WTC11 (cell line): Measurements from ENCODE around the gene MEGF11. TPM values are rescaled to one million over a fixed set of nuclear protein-coding genes. Genes with fewer than 3 reads are reported as not detected.

Experiments
- ATAC-seq: fragments of 200-7000 bp; cut with Tn5 transposase; 2 replicates; pipeline ENCODE4 v1.10.0; 2021; ENCODE audit warnings: mild to moderate bottlenecking, moderate library complexity
- CTCF ChIA-PET: fragments of 300-600 bp; sonication (Branson Sonifier 250); formaldehyde crosslinking; loops from one replicate; lab custom pipeline; 2021; ENCODE audit warnings: antibody characterized with exemption; lab: Charles Lee
- POLR2A ChIA-PET: fragments of 350-600 bp; sonication (Branson Sonifier 250); formaldehyde crosslinking; loops from one replicate; lab custom pipeline; 2021; ENCODE audit warnings: antibody characterized with exemption; lab: Charles Lee
- DNase-seq: peaks from one replicate; pipeline ENCODE4 v3.0.0; 2021; ENCODE audit warnings: low spot score
- H3K27ac Mint-ChIP-seq: 2 replicates; pipeline ENCODE4 v1.8.0; 2021; ENCODE audit warnings: mixed read lengths
- H3K27me3 Mint-ChIP-seq: 2 replicates; pipeline ENCODE4 v1.8.0; 2021; ENCODE audit warnings: low read depth, mild to moderate bottlenecking, moderate library complexity, mixed read lengths
- H3K36me3 Mint-ChIP-seq: 2 replicates; pipeline ENCODE4 v1.8.0; 2021; ENCODE audit warnings: mixed read lengths
- H3K4me1 Mint-ChIP-seq: 2 replicates; pipeline ENCODE4 v1.8.0; 2022; ENCODE audit warnings: mixed read lengths
- H3K4me3 Mint-ChIP-seq: 2 replicates; pipeline ENCODE4 v1.8.0; 2021; ENCODE audit warnings: mild to moderate bottlenecking, moderate library complexity, mixed read lengths
- H3K9me3 Mint-ChIP-seq: 2 replicates; pipeline ENCODE4 v1.8.0; 2021; ENCODE audit warnings: mixed read lengths
- ATF1 ChIP-seq: sonication (generic); formaldehyde crosslinking; IDR thresholded peaks from 2 replicates; pipeline ENCODE4 v1.8.1; 2023; ENCODE audit warnings: mild to moderate bottlenecking, moderate library complexity, missing genetic modification reagents
- CREM ChIP-seq: sonication (generic); formaldehyde crosslinking; IDR thresholded peaks from 2 replicates; pipeline ENCODE4 v1.8.1; 2022; ENCODE audit warnings: mild to moderate bottlenecking, missing genetic modification reagents, moderate library complexity
- EMX1 ChIP-seq: fragments of 250-450 bp; sonication (Bioruptor Pico); IDR thresholded peaks from 2 replicates; pipeline ENCODE4 v1.8.0; 2021; ENCODE audit warnings: mild to moderate bottlenecking
- ETV6 ChIP-seq: sonication (generic); formaldehyde crosslinking; IDR thresholded peaks from 2 replicates; pipeline ENCODE4 v1.8.1; 2022; ENCODE audit warnings: mild to moderate bottlenecking, missing genetic modification reagents
- FOXK1 ChIP-seq: sonication (generic); formaldehyde crosslinking; IDR thresholded peaks from 2 replicates; pipeline ENCODE4 v1.8.0; 2022; ENCODE audit warnings: mild to moderate bottlenecking, moderate library complexity, missing genetic modification reagents
- FOXP1 ChIP-seq: sonication (generic); formaldehyde crosslinking; IDR thresholded peaks from 2 replicates; pipeline ENCODE4 v1.8.0; 2022; ENCODE audit warnings: missing genetic modification reagents, mild to moderate bottlenecking, moderate library complexity, borderline replicate concordance
- MAX ChIP-seq: sonication (generic); formaldehyde crosslinking; IDR thresholded peaks from 2 replicates; pipeline ENCODE4 v1.8.0; 2022; ENCODE audit warnings: mild to moderate bottlenecking, missing genetic modification reagents
- NFYB ChIP-seq: sonication (generic); formaldehyde crosslinking; conservative IDR thresholded peaks from 2 replicates; pipeline ENCODE4 v1.8.0; 2022; ENCODE audit warnings: low read depth, missing genetic modification reagents
- NR1H2 ChIP-seq: sonication (generic); formaldehyde crosslinking; IDR thresholded peaks from 2 replicates; pipeline ENCODE4 v1.9.0; 2021; ENCODE audit warnings: mild to moderate bottlenecking, moderate library complexity, missing genetic modification reagents
- NR3C1 ChIP-seq: sonication (generic); formaldehyde crosslinking; conservative IDR thresholded peaks from 2 replicates; pipeline ENCODE4 v1.8.1; 2023; ENCODE audit warnings: low read depth, mild to moderate bottlenecking, missing genetic modification reagents
- SMAD4 ChIP-seq: sonication (generic); formaldehyde crosslinking; IDR thresholded peaks from 2 replicates; pipeline ENCODE4 v1.8.0; 2022; ENCODE audit warnings: mild to moderate bottlenecking, missing genetic modification reagents
- SP1 ChIP-seq: sonication (generic); formaldehyde crosslinking; conservative IDR thresholded peaks from 2 replicates; pipeline ENCODE4 v1.8.1; 2022; ENCODE audit warnings: missing genetic modification reagents
- TCF7 ChIP-seq: sonication (generic); formaldehyde crosslinking; IDR thresholded peaks from 2 replicates; pipeline ENCODE4 v1.8.0; 2022; ENCODE audit warnings: mild to moderate bottlenecking, low read depth, missing genetic modification reagents, moderate library complexity
- USF1 ChIP-seq: sonication (generic); formaldehyde crosslinking; IDR thresholded peaks from 2 replicates; pipeline ENCODE4 v1.8.0; 2022; ENCODE audit warnings: mild to moderate bottlenecking, missing genetic modification reagents
- ZBTB21 ChIP-seq: sonication (generic); formaldehyde crosslinking; IDR thresholded peaks from 2 replicates; pipeline ENCODE4 v1.8.1; 2023; ENCODE audit warnings: mild to moderate bottlenecking, missing genetic modification reagents, borderline replicate concordance
- ZNF138 ChIP-seq: sonication (generic); formaldehyde crosslinking; conservative IDR thresholded peaks from 2 replicates; pipeline ENCODE4 v1.8.1; 2022; ENCODE audit warnings: mild to moderate bottlenecking, moderate library complexity, missing genetic modification reagents
- ZNF281 ChIP-seq: sonication (generic); formaldehyde crosslinking; IDR thresholded peaks from 2 replicates; pipeline ENCODE4 v1.8.0; 2023; ENCODE audit warnings: mild to moderate bottlenecking, missing genetic modification reagents
- ZNF425 ChIP-seq: fragments of 250-450 bp; sonication (Bioruptor Pico); conservative IDR thresholded peaks from 2 replicates; pipeline ENCODE4 v1.9.0; 2021; ENCODE audit warnings: mild to moderate bottlenecking
- ZNF512 ChIP-seq: sonication (generic); formaldehyde crosslinking; IDR thresholded peaks from 2 replicates; pipeline ENCODE4 v1.8.1; 2022; ENCODE audit warnings: missing genetic modification reagents, borderline replicate concordance
- ZSCAN18 ChIP-seq: fragments of 250-450 bp; sonication (Bioruptor Pico); IDR thresholded peaks from 2 replicates; pipeline ENCODE4 v2.1.2; 2022; ENCODE audit warnings: mild to moderate bottlenecking, moderate library complexity
- total RNA-seq: library from RNA; stranded (reverse); gene quantifications from 3 replicates; pipeline ENCODE4 v1.2.3, GENCODE V29; 2021

Gene MEGF11
- total RNA-seq, 1 experiment from 2014 or later, result 3.3 TPM

GRCh38 chr15:66016199-66016598, 237.4 kb downstream of the MEGF11 start (continued):
- no peak for TF ChIP-seq ZNF281 (CRISPR knock-in tag)
- TF ChIP-seq USF1 (CRISPR knock-in tag), result no peak
- TF ChIP-seq, all 79 proteins: peak for 0

GRCh38 chr15:66014635-66015182, 238.8 kb downstream of the MEGF11 start:
- no peaks in the 10 kb centered on the region for H3K9me3 Mint-ChIP-seq
- no peak for TF ChIP-seq MAX (CRISPR knock-in tag)
- no peak for TF ChIP-seq SMAD4 (CRISPR knock-in tag)
- TF ChIP-seq NR3C1, result no peak
- no peak for TF ChIP-seq ZBTB21 (CRISPR knock-in tag)
- no peak for TF ChIP-seq TCF7
- no peak for TF ChIP-seq CREM (CRISPR knock-in tag)
- TF ChIP-seq SP1 (CRISPR knock-in tag), result no peak
- no peak for TF ChIP-seq ZNF425 (CRISPR knock-in tag)
- no peak for TF ChIP-seq ETV6
- no peak for TF ChIP-seq FOXK1 (CRISPR knock-in tag)
- TF ChIP-seq FOXP1 (CRISPR knock-in tag), result no peak
- TF ChIP-seq NR1H2 (CRISPR knock-in tag), result no peak
- TF ChIP-seq ZNF512 (CRISPR knock-in tag), result no peak
- no peak for TF ChIP-seq ZNF138
- TF ChIP-seq ZSCAN18 (CRISPR knock-in tag), result no peak
- no peak for TF ChIP-seq ATF1 (CRISPR knock-in tag)
- no peak for TF ChIP-seq NFYB (CRISPR knock-in tag)
- TF ChIP-seq EMX1 (CRISPR knock-in tag), result no peak
- no peak overlapping the region for H3K27ac Mint-ChIP-seq
- ChIA-PET POLR2A (no interaction called here), CTCF (no interaction called here)
- no peak for ATAC-seq
- no peaks in the 10 kb centered on the region for H3K27me3 Mint-ChIP-seq
- DNase-seq, result no peak
- no peak overlapping the region for H3K4me3 Mint-ChIP-seq
- no peaks in the 10 kb centered on the region for H3K36me3 Mint-ChIP-seq
- peaks cover 23% of the 10 kb centered on the region for H3K4me1 Mint-ChIP-seq
